ENCODE data around the gene MKNK2.
"Not testable (repeated sequence)": the region's sequence is repeated elsewhere in the genome, so short reads cannot be mapped to it uniquely, and the experiment has no call there.

Gene MKNK2

GRCh38 chr19:2044709-2045500, 6.1 kb downstream of the MKNK2 start:
- no peak for ATAC-seq
- no peak for DNase-seq

GRCh38 chr19:2043961-2044708, 6.9 kb downstream of the MKNK2 start:
- ATAC-seq (no peak), DNase-seq (no peak)

- DNase-seq (no peak), ATAC-seq (no peak)
Measured at GRCh38 chr19:2043251-2043641, 7.8 kb downstream of the MKNK2 start.

GRCh38 chr19:2042485-2043250, 8.4 kb downstream of the MKNK2 start:
- ATAC-seq (no peak), DNase-seq (no peak)

- DNase-seq (peak; percentile 100), ATAC-seq (peak; percentile 90)
Measured at GRCh38 chr19:2041683-2042484, 9.2 kb downstream of the MKNK2 start.

- DNase-seq (no peak), ATAC-seq (no peak)
Measured at GRCh38 chr19:2041433-2041682, 9.7 kb downstream of the MKNK2 start.

GRCh38 chr19:2040647-2041432, 10.2 kb downstream of the MKNK2 start:
- ATAC-seq: no peak
- no peak for DNase-seq

GRCh38 chr19:2039959-2040646, 10.9 kb downstream of the MKNK2 start:
- DNase-seq (no peak), ATAC-seq (no peak)

GRCh38 chr19:2039089-2039958, 11.7 kb downstream of the MKNK2 start:
- no peak for ATAC-seq
- no peak for DNase-seq

GRCh38 chr19:2038284-2039088, 12.6 kb downstream of the MKNK2 start:
- ATAC-seq (no peak), DNase-seq (no peak)

GRCh38 chr19:2037651-2038255, 13.3 kb downstream of the MKNK2 start:
- DNase-seq (no peak), ATAC-seq (no peak)

- DNase-seq (no peak), ATAC-seq (no peak)
Measured at GRCh38 chr19:2036424-2036823, 14.6 kb downstream of the MKNK2 start.

GRCh38 chr19:2035590-2035991, 15.5 kb downstream of the MKNK2 start:
- ATAC-seq: no peak
- DNase-seq: no peak

GRCh38 chr19:2034729-2035589, 16.1 kb downstream of the MKNK2 start:
- DNase-seq (peak; percentile 76), ATAC-seq (peak; percentile 45)

GRCh38 chr19:2034253-2034652, 16.8 kb downstream of the MKNK2 start:
- ATAC-seq: not testable (repeated sequence)

GRCh38 chr19:2033825-2034159, 17.3 kb downstream of the MKNK2 start:
- ATAC-seq (no peak), DNase-seq (no peak)

More at GRCh38 chr19:2034253-2034652, 16.8 kb downstream of the MKNK2 start:
- not testable (repeated sequence) for DNase-seq

GRCh38 chr19:2033115-2033824, 17.8 kb downstream of the MKNK2 start:
- DNase-seq (no peak), ATAC-seq (no peak)
